22Rv1 (cell line): ENCODE results near the gene PPP1R12B.

Source experiments
- ZFX ChIP-seq: fragments of 450-650 bp; IDR thresholded peaks from 2 replicates; pipeline ENCODE4 v1.6.1; 2017; ENCODE audit warnings: antibody characterized with exemption, borderline replicate concordance
- TF ChIP-seq, protein P1 (sequence below): fragments of 450-650 bp; IDR thresholded peaks from 2 replicates; pipeline ENCODE4 v1.5.1; 2017; ENCODE audit warnings: mild to moderate bottlenecking

DNA sequence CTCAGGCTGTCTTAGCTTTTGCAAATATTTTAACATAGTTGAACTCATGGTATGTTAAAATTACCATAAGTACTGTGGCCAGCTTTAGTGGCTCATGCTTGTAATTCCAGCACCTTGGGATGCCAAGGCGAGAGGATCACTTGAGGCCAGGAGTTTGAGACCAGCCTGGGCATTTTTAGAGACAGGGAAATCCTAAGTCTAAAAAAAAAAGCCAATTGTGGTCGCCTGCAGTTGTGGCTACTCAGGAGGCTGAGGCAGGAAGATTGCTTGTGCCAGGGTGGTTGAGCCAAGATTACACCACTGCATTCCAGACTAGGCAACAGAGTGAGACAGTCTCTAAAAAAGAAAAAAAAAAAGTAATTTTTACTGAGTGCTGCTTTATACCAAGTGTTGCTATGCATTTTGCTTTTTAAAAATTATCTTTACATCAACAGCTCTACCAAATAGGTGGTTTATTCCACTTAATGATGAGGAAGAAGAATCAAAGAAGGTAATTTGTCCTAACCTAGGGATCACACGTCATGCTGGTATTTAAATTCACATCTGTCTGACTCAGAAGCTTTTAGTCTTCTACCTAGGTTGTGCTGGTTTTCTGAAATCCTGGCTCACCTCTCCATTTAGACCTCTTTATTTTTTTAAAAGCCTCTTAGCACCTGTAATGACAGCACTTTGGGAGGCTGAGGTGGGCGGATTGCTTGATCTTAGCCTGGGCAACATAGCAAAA, 16.8 kb downstream of the PPP1R12B start:
- TF ChIP-seq, protein P1, sequence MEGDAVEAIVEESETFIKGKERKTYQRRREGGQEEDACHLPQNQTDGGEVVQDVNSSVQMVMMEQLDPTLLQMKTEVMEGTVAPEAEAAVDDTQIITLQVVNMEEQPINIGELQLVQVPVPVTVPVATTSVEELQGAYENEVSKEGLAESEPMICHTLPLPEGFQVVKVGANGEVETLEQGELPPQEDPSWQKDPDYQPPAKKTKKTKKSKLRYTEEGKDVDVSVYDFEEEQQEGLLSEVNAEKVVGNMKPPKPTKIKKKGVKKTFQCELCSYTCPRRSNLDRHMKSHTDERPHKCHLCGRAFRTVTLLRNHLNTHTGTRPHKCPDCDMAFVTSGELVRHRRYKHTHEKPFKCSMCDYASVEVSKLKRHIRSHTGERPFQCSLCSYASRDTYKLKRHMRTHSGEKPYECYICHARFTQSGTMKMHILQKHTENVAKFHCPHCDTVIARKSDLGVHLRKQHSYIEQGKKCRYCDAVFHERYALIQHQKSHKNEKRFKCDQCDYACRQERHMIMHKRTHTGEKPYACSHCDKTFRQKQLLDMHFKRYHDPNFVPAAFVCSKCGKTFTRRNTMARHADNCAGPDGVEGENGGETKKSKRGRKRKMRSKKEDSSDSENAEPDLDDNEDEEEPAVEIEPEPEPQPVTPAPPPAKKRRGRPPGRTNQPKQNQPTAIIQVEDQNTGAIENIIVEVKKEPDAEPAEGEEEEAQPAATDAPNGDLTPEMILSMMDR, result no peak
- no peak for TF ChIP-seq ZFX
